Superior temporal gyrus (tissue), 1 donor: ENCODE measurements around the gene MOV10.

ENCODE experiments used
- DNase-seq: peaks from one replicate; pipeline ENCODE4 v3.0.0-alpha.2; 2016; ENCODE audit errors: extremely low spot score

The MOV10 gene

DNA sequence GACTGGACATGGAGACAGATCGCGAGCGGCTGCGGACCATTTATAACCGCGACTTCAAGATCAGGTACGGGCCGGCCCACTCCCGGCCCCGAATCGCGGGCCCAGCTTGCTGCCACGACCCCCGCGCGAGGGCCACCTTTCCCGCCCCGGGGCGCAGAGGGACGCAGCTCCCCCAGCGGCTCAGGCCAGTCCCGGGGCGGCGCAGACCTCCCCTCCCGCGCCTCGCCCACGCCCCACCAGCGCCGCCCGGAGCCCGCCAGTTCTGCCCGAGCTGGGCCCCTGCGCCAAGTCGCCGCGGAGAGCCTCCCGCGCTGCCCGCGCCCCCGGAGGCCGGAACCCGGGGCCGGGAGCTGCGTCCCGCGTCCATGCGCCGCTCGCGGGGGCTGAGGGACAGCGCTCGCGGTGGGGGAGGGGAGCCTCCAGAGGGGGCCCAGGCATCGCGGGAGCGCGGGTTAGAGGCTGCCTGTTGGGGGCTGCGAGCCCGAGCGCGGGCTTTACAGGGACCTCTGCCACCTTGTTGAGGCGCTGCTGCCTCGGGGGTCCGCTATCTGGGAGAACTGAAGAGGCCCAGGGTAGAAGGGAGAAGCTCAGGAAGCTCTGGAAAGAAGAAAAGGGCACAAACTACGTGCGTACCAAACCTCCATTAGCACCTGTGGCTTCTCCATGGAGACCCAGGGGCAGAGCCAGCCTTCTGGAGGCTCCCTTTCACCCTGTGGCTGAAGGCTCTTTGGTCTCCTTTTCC, 698 bp downstream of the MOV10 start:
- DNase-seq, result no peak

DNA sequence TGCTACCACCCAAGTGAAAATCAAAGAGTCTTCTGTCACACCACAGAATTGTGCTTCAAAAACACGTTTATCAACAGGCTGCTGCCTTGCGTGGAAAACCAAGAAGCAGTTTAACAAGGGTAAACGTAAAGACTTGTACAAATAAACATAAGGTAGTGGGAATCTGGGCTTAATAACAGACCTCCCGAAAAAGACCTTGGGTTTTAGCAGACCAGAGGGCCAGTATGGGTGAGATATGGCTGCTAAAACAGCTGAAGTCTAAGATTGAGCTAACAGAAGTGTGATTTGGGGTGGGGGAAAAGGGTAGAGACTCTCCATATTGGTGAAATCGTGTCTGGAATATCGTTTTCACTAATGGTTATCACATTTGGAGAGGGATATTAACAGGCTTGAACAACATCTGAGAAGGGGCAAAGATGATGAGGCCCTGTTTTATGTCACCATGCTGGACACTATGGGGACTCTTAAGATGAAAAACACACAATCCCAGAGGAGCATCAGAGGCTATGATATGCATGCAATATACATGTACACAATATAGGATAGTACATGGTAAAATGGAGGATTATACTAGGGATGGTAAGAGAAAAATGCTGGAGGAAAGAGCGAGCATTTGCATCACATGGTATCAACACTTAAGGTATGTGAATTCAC, 1.4 kb downstream of the MOV10 start:
- peak; percentile 33 for DNase-seq

DNA sequence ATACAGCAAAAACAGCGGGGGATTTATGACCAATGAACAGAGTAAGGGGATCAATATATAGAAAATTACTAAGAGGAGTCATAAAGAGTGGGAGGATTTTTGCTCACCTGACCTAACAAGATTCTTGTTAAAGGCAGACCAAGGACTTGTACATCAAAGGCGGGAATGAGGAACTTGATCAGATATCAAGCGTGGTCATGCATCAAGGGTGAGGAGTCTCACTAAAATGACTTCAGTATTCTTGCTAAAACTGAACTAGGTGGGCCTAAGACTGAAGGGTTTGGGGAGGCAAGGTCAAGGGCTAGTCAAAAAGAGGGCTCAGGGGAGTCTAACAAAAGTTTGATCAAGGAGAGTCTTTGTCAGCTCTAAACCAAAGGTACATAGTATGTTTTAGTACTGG, 2.1 kb downstream of the MOV10 start:
- DNase-seq, result no peak

DNA sequence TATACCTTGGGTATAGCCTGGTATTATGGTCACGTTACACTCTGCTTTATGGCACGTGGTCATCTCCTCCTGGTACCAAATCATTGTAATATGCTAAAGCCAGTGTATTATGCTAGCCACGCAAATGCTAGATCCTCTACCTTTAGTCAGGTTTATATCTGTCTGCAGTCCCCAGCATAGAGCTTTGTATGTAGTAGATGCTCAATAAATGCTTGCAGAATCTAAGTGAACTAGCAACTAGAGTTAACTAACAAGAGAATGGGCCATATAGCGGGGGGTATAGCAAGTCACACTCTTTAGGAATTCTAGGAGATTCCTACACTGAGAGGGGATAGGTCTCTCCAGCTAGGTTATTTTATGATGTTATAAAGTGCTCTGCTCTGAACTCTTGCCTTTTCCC, 3.0 kb downstream of the MOV10 start:
- no peak for DNase-seq

DNA sequence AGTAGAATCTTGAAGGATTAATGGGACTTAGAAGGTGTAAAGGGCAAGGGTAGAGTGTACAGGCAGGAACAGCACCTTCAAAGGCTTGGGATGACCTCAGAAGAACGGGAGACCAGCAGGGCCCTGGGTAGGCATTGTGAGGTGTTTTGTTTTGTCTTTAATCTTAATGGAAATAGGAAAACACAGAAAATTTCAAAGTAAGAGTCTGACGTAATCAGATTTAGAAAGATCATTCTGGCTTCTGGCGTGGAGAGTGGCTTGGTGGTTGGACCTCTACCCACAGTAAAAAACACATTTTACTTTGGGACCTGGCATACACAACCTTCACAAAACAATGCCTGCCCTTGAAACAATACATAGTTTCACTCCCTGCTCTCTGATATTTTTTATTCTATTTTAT, 4.1 kb downstream of the MOV10 start:
- no peak for DNase-seq

DNA sequence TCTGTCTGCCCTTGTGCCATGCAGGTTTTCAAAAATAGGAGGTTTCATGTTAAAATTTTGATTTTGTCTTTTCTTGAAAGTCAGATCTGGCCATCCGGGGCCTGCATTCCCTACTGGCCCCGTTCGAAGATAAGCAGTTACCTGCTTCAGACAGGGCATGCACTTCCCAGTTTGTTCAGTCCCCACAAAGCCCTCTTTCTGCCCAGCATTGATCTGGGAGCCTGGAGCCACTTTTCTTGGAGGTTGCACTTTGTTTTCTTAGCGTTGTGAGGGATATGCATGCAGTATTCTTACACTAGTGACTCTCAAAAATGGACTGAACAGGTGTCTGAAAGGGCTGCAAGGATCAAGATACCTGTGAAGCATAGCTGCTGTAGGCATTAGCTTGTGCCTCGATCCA, 11.5 kb downstream of the MOV10 start:
- DNase-seq, result no peak

DNA sequence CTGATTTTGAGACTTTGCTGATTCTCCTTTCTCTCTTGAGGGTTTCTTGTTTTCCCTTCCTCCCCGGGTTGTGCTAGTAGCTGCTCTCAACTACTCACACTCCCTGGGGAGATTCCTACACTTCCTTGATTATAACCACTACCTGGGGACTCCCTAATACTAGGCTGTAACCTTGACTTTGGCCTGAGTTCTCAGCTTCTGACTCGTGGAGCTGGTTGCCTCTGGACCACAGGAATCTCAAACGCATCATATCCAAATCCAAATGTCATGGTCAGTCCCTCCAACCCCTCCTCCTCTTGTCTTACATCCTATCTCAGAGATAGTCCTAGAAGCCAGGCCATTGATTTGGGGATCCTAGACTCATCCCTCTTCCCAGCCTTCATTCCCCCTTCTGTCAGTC, 12.0 kb downstream of the MOV10 start:
- no peak for DNase-seq

DNA sequence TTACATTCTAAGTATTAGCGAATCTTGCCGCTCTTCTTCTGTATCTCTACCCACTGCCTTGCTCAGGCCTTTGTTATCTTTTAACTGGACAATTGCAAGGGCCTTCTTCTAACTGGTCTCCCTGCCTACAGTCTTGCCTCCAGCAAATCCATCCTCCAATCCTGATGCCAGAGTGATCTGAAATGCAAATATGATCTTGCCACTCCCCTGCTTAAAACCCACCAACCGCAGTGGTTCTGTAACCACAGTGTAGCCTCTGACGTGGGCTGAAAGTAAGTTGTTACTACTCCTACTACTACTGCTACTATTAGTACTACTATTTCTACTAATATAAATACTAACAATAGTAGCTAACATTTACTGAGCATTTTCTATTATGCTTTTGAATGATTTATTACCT, 12.4 kb downstream of the MOV10 start:
- DNase-seq, result no peak

DNA sequence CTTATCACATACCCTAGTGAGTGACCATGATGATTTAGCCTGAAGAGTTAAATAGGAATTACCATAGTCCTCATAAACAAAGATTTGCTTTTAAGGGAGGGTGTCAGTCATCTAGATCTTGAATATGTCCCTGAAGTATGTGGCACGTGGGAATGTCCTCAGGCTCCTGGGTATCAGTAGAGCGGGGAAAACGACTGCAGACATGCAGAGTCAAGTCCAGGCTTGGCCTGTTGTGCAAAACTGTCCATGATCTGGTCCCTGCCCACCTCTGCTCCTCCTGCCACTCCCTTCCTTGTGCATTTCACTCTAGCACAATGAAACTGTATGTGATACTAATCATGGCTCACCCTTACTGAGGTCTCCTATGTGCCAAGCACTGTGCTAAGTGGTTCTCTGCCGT, 12.9 kb downstream of the MOV10 start:
- DNase-seq, result no peak

DNA sequence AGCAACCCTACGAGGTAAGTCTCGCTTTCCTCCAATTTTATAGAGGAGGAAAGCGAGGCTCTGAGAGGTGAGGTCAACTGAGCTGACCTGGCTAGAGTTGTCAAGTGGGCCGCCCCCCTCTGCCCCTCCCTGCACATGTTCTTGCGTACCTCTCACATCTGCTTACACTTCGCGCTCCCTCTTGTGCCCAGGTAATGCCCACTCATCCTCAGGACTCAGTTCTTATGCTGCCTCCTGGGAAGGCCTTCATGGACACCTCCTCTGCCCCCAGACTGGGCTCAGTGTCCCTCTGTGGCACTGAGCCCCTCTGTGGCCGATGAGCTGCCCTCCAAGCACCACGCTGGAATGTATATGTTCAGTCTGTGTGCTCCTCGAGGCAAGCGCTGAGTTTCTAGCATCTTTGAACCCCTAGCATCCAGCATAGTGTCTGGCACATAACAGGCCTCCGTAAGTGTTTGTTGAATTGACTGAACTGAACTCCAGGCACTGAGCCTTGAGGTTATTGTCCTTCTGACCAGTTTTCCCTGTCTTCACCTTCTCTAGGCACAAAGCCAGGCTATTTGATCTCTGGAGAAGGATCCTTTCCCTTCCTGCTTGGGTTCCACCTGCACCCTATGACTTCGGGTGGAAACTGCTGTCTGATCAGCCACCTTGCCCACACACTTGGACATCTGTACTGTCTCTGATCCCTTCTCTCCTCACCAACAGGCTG, 13.5 kb downstream of the MOV10 start:
- DNase-seq, result no peak

DNA sequence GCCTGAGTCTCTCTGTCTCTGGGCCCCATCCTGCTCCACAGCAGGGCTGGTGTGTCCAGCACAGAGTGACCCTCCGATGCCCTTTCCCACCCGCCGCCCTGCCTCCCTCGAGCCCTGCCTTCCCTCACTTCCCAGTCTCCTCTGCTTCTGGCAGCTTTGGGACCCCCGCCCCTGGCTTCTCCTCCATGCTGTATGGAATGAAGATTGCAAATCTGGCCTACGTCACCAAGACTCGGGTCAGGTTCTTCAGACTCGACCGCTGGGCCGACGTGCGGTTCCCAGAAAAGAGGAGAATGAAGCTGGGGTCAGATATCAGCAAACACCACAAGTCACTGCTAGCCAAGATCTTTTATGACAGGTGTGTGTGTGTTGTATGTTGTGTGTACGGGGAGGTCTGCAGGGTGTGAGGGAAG, 14.3 kb downstream of the MOV10 start:
- DNase-seq, result no peak

DNA sequence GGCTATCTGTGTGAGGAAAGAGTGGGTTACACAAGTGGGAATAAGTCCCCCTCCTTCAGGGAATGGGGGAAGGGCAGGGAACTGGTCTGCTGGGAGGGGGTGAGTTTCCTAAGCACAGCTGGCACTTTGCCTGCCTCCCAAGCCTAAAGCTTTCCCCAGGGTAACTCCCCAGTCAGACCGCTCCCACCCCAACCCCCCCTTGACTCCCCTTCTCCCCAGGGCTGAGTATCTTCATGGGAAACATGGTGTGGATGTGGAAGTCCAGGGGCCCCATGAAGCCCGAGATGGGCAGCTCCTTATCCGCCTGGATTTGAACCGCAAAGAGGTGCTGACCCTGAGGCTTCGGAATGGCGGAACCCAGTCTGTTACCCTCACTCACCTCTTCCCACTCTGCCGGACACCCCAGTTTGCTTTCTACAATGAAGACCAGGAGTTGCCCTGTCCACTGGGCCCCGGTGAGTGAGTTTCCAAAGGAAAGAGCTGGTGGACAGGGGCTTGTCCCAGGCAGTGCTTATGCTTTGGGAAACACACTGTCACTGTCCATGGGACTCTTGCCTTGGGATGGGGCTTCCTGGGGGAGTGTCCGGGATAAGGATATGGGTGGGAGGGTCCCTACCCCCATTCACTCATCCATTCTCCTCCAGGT, 14.9 kb downstream of the MOV10 start:
- no peak for DNase-seq

DNA sequence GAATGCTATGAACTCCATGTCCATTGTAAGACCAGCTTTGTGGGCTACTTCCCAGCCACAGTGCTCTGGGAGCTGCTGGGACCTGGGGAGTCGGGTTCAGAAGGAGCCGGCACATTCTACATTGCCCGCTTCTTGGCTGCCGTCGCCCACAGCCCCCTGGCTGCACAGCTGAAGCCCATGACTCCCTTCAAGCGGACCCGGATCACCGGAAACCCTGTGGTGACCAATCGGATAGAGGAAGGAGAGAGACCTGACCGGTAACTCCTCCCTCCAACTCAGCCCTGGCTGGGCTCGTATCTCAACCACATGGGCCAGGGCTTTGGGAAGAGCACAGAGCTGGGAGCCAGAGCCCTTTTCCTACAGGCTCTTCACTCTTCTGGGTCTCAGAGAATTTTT, 15.4 kb downstream of the MOV10 start:
- DNase-seq, result no peak

DNA sequence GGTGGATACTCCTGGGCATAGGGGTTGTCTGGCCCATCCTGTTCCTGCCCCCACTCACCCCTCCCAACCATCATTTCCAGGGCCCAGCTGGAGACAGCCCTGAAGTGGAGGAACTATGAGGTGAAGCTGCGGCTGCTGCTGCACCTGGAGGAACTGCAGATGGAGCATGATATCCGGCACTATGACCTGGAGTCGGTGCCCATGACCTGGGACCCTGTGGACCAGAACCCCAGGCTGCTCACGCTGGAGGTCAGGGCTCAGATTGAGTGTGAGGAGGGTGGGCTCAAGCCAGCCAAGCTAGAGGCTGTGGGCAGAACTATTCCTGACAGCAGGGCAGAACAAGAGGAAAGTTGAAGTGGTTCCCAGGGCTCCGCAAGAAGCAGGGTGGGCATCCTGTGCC, 18.2 kb downstream of the MOV10 start:
- no peak for DNase-seq

DNA sequence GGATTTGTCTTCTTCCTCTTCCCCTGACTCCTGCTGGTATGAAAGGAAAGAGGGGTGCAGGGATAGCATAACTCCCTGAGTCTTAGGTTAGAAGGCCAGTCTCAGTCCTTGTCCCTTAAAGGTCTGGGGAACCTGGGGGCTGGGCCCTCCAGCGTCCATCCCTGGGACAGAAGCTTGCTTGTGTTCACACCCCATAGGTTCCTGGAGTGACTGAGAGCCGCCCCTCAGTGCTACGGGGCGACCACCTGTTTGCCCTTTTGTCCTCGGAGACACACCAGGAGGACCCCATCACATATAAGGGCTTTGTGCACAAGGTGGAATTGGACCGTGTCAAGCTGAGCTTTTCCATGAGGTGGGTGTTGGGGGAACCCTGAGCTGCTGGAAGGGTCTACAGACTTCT, 19.4 kb downstream of the MOV10 start:
- no peak for DNase-seq

DNA sequence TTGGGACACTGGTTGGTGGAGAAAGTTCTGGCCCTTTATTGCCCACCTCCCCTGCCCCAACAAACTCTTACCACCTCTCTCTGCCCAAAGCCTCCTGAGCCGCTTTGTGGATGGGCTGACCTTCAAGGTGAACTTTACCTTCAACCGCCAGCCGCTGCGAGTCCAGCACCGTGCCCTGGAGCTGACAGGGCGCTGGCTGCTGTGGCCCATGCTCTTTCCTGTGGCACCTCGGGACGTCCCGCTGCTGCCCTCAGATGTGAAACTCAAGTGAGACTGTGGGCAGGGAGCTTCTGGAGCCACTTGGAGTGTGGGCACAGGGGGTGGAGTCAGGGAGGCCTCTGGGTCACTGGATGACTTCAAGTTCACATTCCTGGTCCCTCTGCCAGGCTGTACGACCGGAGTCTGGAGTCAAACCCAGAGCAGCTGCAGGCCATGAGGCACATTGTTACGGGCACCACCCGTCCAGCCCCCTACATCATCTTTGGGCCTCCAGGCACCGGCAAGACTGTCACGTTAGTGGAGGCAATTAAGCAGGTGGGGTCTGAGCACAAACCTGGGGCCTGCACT, 20.0 kb downstream of the MOV10 start:
- DNase-seq, result no peak

DNA sequence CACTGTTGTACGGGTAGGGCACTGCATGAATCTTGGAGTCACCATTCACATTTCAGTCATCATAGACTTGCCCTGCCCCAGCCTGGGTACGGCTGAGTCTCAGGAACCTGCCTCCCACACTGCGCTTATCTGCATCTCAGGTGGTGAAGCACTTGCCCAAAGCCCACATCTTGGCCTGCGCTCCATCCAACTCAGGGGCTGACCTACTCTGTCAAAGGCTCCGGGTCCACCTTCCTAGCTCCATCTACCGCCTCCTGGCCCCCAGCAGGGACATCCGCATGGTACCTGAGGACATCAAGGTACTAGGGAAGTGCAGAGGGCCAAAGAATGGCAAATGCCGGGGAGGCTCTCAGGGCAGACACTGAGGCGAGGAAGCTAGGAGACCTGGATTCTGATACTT, 20.8 kb downstream of the MOV10 start:
- no peak for DNase-seq

DNA sequence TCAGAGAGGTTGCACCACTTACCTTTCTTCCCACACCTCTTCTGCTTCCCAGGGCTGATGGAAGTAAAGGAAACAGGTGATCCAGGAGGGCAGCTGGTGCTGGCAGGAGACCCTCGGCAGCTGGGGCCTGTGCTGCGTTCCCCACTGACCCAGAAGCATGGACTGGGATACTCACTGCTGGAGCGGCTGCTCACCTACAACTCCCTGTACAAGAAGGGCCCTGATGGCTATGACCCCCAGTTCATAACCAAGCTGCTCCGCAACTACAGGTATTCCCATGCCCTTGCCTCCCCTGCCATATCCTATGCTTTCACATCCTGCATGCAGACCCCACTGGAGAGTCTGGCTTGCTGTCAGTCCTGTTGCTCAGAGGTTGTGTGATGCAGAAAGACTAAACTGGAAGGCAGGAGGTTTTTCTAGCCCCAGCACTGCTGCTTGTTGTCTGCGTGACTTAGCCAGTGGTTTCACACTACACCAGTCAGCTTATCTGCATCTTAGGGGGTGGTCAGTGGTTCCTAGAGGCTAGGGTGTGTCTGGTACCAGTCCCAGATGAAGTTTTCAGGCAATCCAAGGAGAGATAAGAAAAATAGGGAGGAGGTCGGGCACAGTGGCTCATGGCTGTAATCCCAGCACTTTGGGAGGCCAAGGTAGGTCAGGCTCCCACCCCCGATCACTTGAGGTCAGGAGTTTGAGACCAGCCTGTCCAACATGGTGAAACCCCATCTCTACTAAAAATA, 22.3 kb downstream of the MOV10 start:
- no peak for DNase-seq

DNA sequence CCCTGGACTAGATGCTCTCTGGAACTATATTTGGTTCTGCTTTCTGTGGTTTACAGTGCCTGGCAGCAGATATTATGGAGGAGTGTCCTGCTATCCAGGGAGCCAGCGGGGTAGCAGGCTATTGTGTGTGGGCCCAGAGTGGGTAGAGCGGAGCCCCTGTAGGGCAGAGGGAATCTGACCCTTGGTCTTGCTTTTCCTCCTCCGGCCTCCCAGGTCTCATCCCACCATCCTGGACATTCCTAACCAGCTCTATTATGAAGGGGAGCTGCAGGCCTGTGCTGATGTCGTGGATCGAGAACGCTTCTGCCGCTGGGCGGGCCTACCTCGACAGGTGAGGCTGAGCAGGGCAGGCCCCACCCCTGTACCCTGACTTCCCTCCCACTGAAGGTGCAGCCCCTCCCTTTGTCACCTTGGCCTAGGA, 23.3 kb downstream of the MOV10 start:
- DNase-seq, result no peak

DNA sequence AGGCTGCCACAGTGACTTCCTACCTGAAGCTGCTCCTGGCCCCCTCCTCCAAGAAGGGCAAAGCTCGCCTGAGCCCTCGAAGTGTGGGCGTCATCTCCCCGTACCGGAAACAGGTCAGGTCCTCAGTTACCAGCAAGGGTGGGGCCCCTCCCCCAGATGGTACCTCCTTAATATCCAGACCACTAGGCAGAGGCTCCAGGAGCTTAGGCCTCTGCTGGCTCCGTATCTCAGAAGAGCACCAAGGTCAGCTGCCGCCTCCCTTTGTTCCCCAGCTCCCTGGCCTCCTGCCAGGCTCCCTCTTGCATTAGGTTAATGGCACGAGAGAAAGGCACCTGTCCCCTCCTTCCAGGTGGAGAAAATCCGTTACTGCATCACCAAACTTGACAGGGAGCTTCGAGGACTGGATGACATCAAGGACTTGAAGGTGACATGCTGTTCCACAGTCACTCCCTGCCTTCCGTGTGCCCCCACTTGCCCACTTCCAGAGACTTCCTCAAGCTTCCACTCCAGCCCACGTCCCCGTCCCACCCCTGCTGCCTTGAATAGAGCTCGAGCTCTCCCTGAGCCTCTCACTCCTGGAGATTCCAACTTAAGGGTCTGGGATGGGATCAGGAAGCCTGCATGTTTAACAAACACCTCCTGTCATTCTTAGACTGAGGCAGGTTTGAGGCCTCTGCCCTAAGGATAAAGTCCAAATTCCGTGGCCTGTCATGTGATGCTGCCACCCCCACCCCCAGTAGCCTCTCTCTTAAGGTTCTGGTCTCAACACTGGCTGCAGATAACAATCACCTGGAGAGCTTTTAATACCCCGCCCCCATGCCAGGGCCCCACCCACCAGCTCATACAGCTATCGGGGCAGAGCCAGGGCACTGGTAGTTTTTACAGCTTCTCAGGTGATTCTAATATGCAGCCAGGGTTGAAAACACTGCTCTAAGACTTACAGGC, 24.2 kb downstream of the MOV10 start:
- DNase-seq, result no peak
